ENCODE measurements around the gene PPM1D.

Gene PPM1D

DNA sequence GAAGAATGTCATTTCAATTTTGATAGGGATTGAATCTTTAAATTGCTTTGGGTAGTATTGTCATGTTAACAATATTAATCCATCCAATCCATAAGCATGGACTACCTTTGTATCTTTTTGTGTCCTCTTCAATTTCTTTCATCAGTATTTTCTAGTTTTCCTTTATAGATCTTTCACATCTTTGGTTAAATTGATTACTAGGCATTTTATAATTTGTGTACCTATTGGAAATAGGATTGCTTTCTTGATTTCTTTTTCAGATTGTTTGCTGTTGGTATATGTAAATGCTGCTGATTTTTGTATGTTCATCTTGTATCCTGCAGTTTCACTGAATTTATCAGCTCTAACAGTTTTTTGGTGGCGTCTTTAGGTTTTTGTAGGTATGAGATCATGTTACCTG lies 53.6 kb downstream of the PPM1D start:
- no peaks in the 10 kb centered on the region for H3K9me3 ChIP-seq (ENCODE audit: insufficient read depth, low read length)
- no peaks in the 10 kb centered on the region for H3K27me3 ChIP-seq (ENCODE audit: low read depth, low read length)
- TF ChIP-seq, protein P1, sequence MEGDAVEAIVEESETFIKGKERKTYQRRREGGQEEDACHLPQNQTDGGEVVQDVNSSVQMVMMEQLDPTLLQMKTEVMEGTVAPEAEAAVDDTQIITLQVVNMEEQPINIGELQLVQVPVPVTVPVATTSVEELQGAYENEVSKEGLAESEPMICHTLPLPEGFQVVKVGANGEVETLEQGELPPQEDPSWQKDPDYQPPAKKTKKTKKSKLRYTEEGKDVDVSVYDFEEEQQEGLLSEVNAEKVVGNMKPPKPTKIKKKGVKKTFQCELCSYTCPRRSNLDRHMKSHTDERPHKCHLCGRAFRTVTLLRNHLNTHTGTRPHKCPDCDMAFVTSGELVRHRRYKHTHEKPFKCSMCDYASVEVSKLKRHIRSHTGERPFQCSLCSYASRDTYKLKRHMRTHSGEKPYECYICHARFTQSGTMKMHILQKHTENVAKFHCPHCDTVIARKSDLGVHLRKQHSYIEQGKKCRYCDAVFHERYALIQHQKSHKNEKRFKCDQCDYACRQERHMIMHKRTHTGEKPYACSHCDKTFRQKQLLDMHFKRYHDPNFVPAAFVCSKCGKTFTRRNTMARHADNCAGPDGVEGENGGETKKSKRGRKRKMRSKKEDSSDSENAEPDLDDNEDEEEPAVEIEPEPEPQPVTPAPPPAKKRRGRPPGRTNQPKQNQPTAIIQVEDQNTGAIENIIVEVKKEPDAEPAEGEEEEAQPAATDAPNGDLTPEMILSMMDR (IDR thresholded peaks at IDR 0.05; ENCODE audit: low read depth, low read length) = no peak
- TF ChIP-seq EZH2phosphoT487 (IDR thresholded peaks at IDR 0.05; ENCODE audit: low read depth) = no peak
- H3K79me2 ChIP-seq (ENCODE audit: low read length) = peaks cover 24% of the 10 kb centered on the region
- no peak overlapping the region for H3K27ac ChIP-seq (ENCODE audit: low read length)
- H3K4me2 ChIP-seq (ENCODE audit: low read length) = no peak overlapping the region
- peaks cover 17% of the 10 kb centered on the region for H3K4me1 ChIP-seq (ENCODE audit: low read length)
- no peak overlapping the region for H3K4me3 ChIP-seq (ENCODE audit: low read length)
- peaks cover 36% of the 10 kb centered on the region for H4K20me1 ChIP-seq (ENCODE audit: insufficient read depth, low read length)
- no peak overlapping the region for H3K9ac ChIP-seq (ENCODE audit: low read length)
- H3K36me3 ChIP-seq (replicated peaks; ENCODE audit: low read depth, low read length) = peaks cover 20% of the 10 kb centered on the region
- no peak overlapping the region for H2AFZ ChIP-seq (ENCODE audit: low read depth, low read length)

DNA sequence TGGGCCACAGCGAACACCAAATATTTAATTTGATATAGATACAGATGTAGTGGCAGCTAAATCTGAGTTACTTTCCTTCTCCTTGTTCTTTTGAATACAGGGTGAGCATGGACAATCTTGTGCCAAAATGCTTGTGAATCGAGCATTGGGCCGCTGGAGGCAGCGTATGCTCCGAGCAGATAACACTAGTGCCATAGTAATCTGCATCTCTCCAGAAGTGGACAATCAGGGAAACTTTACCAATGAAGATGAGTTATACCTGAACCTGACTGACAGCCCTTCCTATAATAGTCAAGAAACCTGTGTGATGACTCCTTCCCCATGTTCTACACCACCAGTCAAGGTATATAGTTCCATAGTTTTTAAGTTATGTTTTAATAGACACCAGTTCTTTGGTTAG lies 56.5 kb downstream of the PPM1D start:
- Histone ChIP-seq H3K4me3 (ENCODE audit: low read length) (no peak overlapping the region), H3K9me3 (ENCODE audit: insufficient read depth, low read length) (no peaks in the 10 kb centered on the region), H3K27ac (ENCODE audit: low read length) (no peak overlapping the region), H2AFZ (ENCODE audit: low read depth, low read length) (no peak overlapping the region), H3K4me1 (ENCODE audit: low read length) (peaks cover 17% of the 10 kb centered on the region), H3K27me3 (ENCODE audit: low read depth, low read length) (no peaks in the 10 kb centered on the region), H3K4me2 (ENCODE audit: low read length) (no peak overlapping the region), H3K79me2 (ENCODE audit: low read length) (peaks cover 22% of the 10 kb centered on the region), H3K9ac (ENCODE audit: low read length) (no peak overlapping the region), H3K36me3 (replicated peaks; ENCODE audit: low read depth, low read length) (peaks cover 10% of the 10 kb centered on the region), H4K20me1 (ENCODE audit: insufficient read depth, low read length) (peaks cover 31% of the 10 kb centered on the region)
- TF ChIP-seq EZH2phosphoT487 (IDR thresholded peaks at IDR 0.05; ENCODE audit: low read depth) = no peak
- TF ChIP-seq, protein P1 (IDR thresholded peaks at IDR 0.05; ENCODE audit: low read depth, low read length) = no peak

DNA sequence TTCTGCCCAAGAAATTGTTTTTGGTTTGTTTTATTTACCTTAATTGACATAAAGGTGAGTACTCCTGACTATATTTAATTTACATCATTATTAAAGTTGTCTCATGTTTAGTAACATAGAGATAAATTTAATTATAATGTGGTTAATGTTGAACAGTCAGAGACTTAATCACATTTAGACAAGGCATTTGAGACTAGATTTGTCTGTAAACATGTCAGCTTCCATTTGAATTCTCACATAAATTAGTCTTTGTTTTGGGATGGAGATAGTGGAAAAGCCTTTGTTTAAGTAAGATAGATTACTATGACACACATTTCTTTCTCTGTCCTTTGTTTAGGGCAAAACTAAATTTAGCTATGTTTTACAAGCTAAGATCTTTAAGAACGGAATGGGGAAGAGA lies 59.2 kb downstream of the PPM1D start:
- H3K27me3 ChIP-seq (ENCODE audit: low read depth, low read length) = no peaks in the 10 kb centered on the region
- H3K9ac ChIP-seq (ENCODE audit: low read length) = no peak overlapping the region
- TF ChIP-seq EZH2phosphoT487 (IDR thresholded peaks at IDR 0.05; ENCODE audit: low read depth) = no peak
- TF ChIP-seq, protein P1 (IDR thresholded peaks at IDR 0.05; ENCODE audit: low read depth, low read length) = no peak
- no peak overlapping the region for H3K4me3 ChIP-seq (ENCODE audit: low read length)
- H4K20me1 ChIP-seq (ENCODE audit: insufficient read depth, low read length) = peaks cover 6% of the 10 kb centered on the region
- no peaks in the 10 kb centered on the region for H3K4me1 ChIP-seq (ENCODE audit: low read length)
- peaks cover 3% of the 10 kb centered on the region for H3K79me2 ChIP-seq (ENCODE audit: low read length)
- H3K36me3 ChIP-seq (replicated peaks; ENCODE audit: low read depth, low read length) = peaks cover 11% of the 10 kb centered on the region
- H3K9me3 ChIP-seq (ENCODE audit: insufficient read depth, low read length) = no peaks in the 10 kb centered on the region
- H2AFZ ChIP-seq (ENCODE audit: low read depth, low read length) = no peak overlapping the region
- H3K4me2 ChIP-seq (ENCODE audit: low read length) = no peak overlapping the region
- H3K27ac ChIP-seq (ENCODE audit: low read length) = no peak overlapping the region

DNA sequence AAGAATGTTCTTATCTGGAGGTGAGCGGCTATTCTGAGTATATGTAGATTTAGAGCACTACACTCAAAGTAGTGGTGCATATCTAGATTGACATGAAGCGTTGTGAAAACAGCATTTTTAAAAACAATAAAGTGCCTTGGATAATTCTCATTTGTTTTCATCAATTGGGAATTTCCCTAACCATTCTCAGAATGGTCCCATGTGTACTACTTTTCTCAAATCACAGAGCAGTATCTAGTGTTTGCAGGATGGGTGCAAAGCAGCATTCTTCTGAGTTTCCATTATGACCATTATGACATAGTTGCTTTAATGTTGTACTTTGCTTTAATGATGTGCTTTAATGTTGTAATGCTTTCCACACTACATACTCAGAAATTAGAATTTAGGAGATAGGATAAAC lies 61.5 kb downstream of the PPM1D start:
- Histone ChIP-seq H3K36me3 (replicated peaks; ENCODE audit: low read depth, low read length) (peaks cover 16% of the 10 kb centered on the region), H2AFZ (ENCODE audit: low read depth, low read length) (no peak overlapping the region), H3K9ac (ENCODE audit: low read length) (no peak overlapping the region), H3K4me1 (ENCODE audit: low read length) (no peaks in the 10 kb centered on the region), H3K27me3 (ENCODE audit: low read depth, low read length) (no peaks in the 10 kb centered on the region), H3K4me2 (ENCODE audit: low read length) (no peak overlapping the region), H3K27ac (ENCODE audit: low read length) (no peak overlapping the region), H3K79me2 (ENCODE audit: low read length) (no peaks in the 10 kb centered on the region), H3K9me3 (ENCODE audit: insufficient read depth, low read length) (no peaks in the 10 kb centered on the region), H4K20me1 (ENCODE audit: insufficient read depth, low read length) (peaks cover 2% of the 10 kb centered on the region; the same call in 1 of the 2 replicates), H3K4me3 (ENCODE audit: low read length) (no peak overlapping the region)
- TF ChIP-seq, protein P1 (IDR thresholded peaks at IDR 0.05; ENCODE audit: low read depth, low read length) = no peak
- TF ChIP-seq EZH2phosphoT487 (IDR thresholded peaks at IDR 0.05; ENCODE audit: low read depth) = no peak

Measured in OCI-LY3 (cell line).